H7 (cell line): ENCODE results near the gene CSRP1. TPM values are rescaled to one million over a fixed set of nuclear protein-coding genes. Genes with fewer than 3 reads are reported as not detected.

ENCODE experiments used
- DNase-seq: peaks from one replicate; pipeline ENCODE4 v3.0.0; 2012
- H3K27me3 ChIP-seq: 2 replicates; pipeline ENCODE4 v1.6.0; 2011; ENCODE audit warnings: mild to moderate bottlenecking, low read length; ENCODE audit not compliant: control insufficient read depth, insufficient read depth
- H3K36me3 ChIP-seq: replicated peaks from 2 replicates; pipeline ENCODE4 v1.5.1; 2011; ENCODE audit warnings: low read length; ENCODE audit not compliant: control insufficient read depth, insufficient read depth
- H3K4me3 ChIP-seq: 2 replicates; pipeline ENCODE4 v1.5.1; 2011; ENCODE audit warnings: low read depth, mild to moderate bottlenecking, control low read depth, low read length, moderate library complexity; ENCODE audit not compliant: insufficient read depth
- total RNA-seq: library from RNA; depleted of rRNA; stranded (reverse); fragments of >200 nt; shearing (Covaris generic); gene quantifications from 2 replicates; pipeline ENCODE4 v1.2.3, GENCODE V29; 2014; rRNA removed

Gene CSRP1
- total RNA-seq, 1 experiment from 2014 or later, result 0.73 TPM

- H3K36me3 ChIP-seq, result no peaks in the 10 kb centered on the region
- H3K27me3 ChIP-seq, result no peaks in the 10 kb centered on the region
- DNase-seq, result no peak
- H3K4me3 ChIP-seq, result no peak overlapping the region
These were observed 73.3 kb downstream of the CSRP1 start for GRCh38 chr1:201433609-201434008.

Other genes with a start within 250 kb of the CSRP1 start
- gene PKP1, start 223.6 kb downstream of the CSRP1 start, total RNA-seq, result not detected in 2 replicates
- gene TNNT2, start 129.4 kb downstream of the CSRP1 start, total RNA-seq, result 0.17 TPM in 1 of 2 replicates, not detected in the other
- 4.3 and 4.5 TPM in 2 replicates for gene LAD1, start 107.8 kb downstream of the CSRP1 start, total RNA-seq
- 0.18 and 1.2 TPM in 2 replicates for gene TNNI1, start 85.4 kb downstream of the CSRP1 start, total RNA-seq
- gene PHLDA3, start 37.9 kb downstream of the CSRP1 start, total RNA-seq, result 3.4 and 4.1 TPM in 2 replicates
- 13.2 and 16.7 TPM in 2 replicates for gene NAV1, start 32.0 kb upstream of the CSRP1 start, total RNA-seq